ENCODE results near the gene C16orf54. TPM values are rescaled to one million over a fixed set of nuclear protein-coding genes. Genes with fewer than 3 reads are reported as not detected.
A peak's percentile ranks its signal among the peaks of the same experiment; 100 is the strongest.
"Not testable (repeated sequence)": the region's sequence is repeated elsewhere in the genome, so short reads cannot be mapped to it uniquely, and the experiment has no call there.

Gene C16orf54
- not detected for polyA plus RNA-seq (2013, experiment 1 of 2)
- polyA plus RNA-seq (2013, experiment 2 of 2) = not detected

GRCh38 chr16:29745853-29746345 is at the start of gene C16orf54:
C16orf54 (minus strand) TSS chr16:29745990; CDS start chr16:29744951, 1,039 bp downstream.
- H2BK15ac ChIP-seq (ENCODE audit: low read length) = peak within 1 kb of the TSS; percentile 17
- no peak for DNase-seq (ENCODE audit: low spot score)

GRCh38 chr16:29794231-29794710 is 48.5 kb upstream of the C16orf54 start:
- H3K4me1 ChIP-seq (ENCODE audit: control insufficient read depth in 2 of 2, insufficient read depth in 1 of 2, low read depth in 1 of 2, low read length in 2 of 2) = peaks cover 7 to 11% of the 10 kb centered on the region in 2 donors
- H2AK5ac ChIP-seq (ENCODE audit: low read depth, low read length) = no peak overlapping the region
- H2BK5ac ChIP-seq (ENCODE audit: low read length) = no peak overlapping the region
- H3K27ac ChIP-seq (replicated peaks; ENCODE audit: low read length) = no peak overlapping the region
- no peak overlapping the region for H3K14ac ChIP-seq (ENCODE audit: low read length)
- H3K4me3 ChIP-seq (ENCODE audit: low read length in 2 of 2) = no peak overlapping the region
- H2BK12ac ChIP-seq (ENCODE audit: low read length) = no peak overlapping the region
- no peak overlapping the region for H3K4me2 ChIP-seq (ENCODE audit: insufficient read depth, low read length, poor library complexity, severe bottlenecking)
- H3K23ac ChIP-seq (ENCODE audit: low read depth, low read length, poor library complexity) = no peak overlapping the region
- peaks cover 34 to 77% of the 10 kb centered on the region in 2 donors for H3K36me3 ChIP-seq (replicated peaks in 1 of 2; ENCODE audit: control insufficient read depth in 2 of 2, insufficient read depth in 2 of 2, low read length in 2 of 2)
- H3K18ac ChIP-seq (ENCODE audit: low read length) = no peak overlapping the region
- H4K8ac ChIP-seq (ENCODE audit: low read depth, low read length) = no peak overlapping the region
- H2BK120ac ChIP-seq (ENCODE audit: low read depth, low read length) = no peak overlapping the region
- WGBS, 2 donors (ENCODE audit: extremely low coverage in 2 of 2, insufficient read length in 2 of 2, insufficient replicate concordance in 1 of 2) = no CpG with 5 or more reads among the region's 3 CpGs
- no peak overlapping the region for H3K9ac ChIP-seq (ENCODE audit: low read depth, low read length, poor library complexity)
- no peak overlapping the region for H2AFZ ChIP-seq (ENCODE audit: low read length)
- no peaks in the 10 kb centered on the region for H3K27me3 ChIP-seq (ENCODE audit: control insufficient read depth in 3 of 3, insufficient read depth in 3 of 3, low read depth in 1 of 3, low read length in 3 of 3)
- peaks cover 8% of the 10 kb centered on the region for H3K79me1 ChIP-seq (ENCODE audit: low read depth, low read length)
- no peak overlapping the region for H2BK15ac ChIP-seq (ENCODE audit: low read length)
- H3K4ac ChIP-seq (ENCODE audit: low read length) = no peak overlapping the region
- H3K9me3 ChIP-seq (replicated peaks in 1 of 2; ENCODE audit: control insufficient read depth in 2 of 2, insufficient read depth in 1 of 2, low read depth in 1 of 2, low read length in 2 of 2) = no peaks in the 10 kb centered on the region
- DNase-seq (ENCODE audit: low spot score) = no peak
- H4K91ac ChIP-seq (ENCODE audit: low read depth, low read length, poor library complexity) = no peak overlapping the region

More at GRCh38 chr16:29745853-29746345, at the start of gene C16orf54:
- H3K79me1 ChIP-seq (ENCODE audit: low read depth, low read length) = peaks cover 5% of the 10 kb centered on the region
- peak within 1 kb of the TSS; percentile 73 for H3K23ac ChIP-seq (ENCODE audit: low read depth, low read length, poor library complexity)
- H3K9ac ChIP-seq (ENCODE audit: low read depth, low read length, poor library complexity) = no peak within 1 kb of the TSS
- H3K9me3 ChIP-seq (replicated peaks in 1 of 2; ENCODE audit: control insufficient read depth in 2 of 2, insufficient read depth in 1 of 2, low read depth in 1 of 2, low read length in 2 of 2) = peaks cover 0 to 5% of the 10 kb centered on the region in 2 donors
- no peak within 1 kb of the TSS for H4K8ac ChIP-seq (ENCODE audit: low read depth, low read length)
- H2BK5ac ChIP-seq (ENCODE audit: low read length) = no peak within 1 kb of the TSS
- H4K91ac ChIP-seq (ENCODE audit: low read depth, low read length, poor library complexity) = no peak within 1 kb of the TSS
- no peak within 1 kb of the TSS for H2BK120ac ChIP-seq (ENCODE audit: low read depth, low read length)
- H3K4me1 ChIP-seq (ENCODE audit: control insufficient read depth in 2 of 2, insufficient read depth in 1 of 2, low read depth in 1 of 2, low read length in 2 of 2) = no peaks in the 10 kb centered on the region
- no peak within 1 kb of the TSS for H3K4me3 ChIP-seq (ENCODE audit: low read length in 2 of 2)
- no peak within 1 kb of the TSS for H3K4ac ChIP-seq (ENCODE audit: low read length)
- H3K14ac ChIP-seq (ENCODE audit: low read length) = no peak within 1 kb of the TSS
- no peak within 1 kb of the TSS for H3K27ac ChIP-seq (replicated peaks; ENCODE audit: low read length)
- H2AK5ac ChIP-seq (ENCODE audit: low read depth, low read length) = no peak within 1 kb of the TSS
- no CpG with 5 or more reads among the region's 12 CpGs for WGBS, 2 donors (ENCODE audit: extremely low coverage in 2 of 2, insufficient read length in 2 of 2, insufficient replicate concordance in 1 of 2)
- H3K27me3 ChIP-seq (ENCODE audit: control insufficient read depth in 3 of 3, insufficient read depth in 3 of 3, low read depth in 1 of 3, low read length in 3 of 3) = no peaks in the 10 kb centered on the region
- no peaks in the 10 kb centered on the region for H3K36me3 ChIP-seq (replicated peaks in 1 of 2; ENCODE audit: control insufficient read depth in 2 of 2, insufficient read depth in 2 of 2, low read length in 2 of 2)
- no peak within 1 kb of the TSS for H2BK12ac ChIP-seq (ENCODE audit: low read length)
- H3K4me2 ChIP-seq (ENCODE audit: insufficient read depth, low read length, poor library complexity, severe bottlenecking) = no peak within 1 kb of the TSS
- no peak within 1 kb of the TSS for H2AFZ ChIP-seq (ENCODE audit: low read length)
- peak within 1 kb of the TSS; percentile 64 for H3K18ac ChIP-seq (ENCODE audit: low read length)

- no CpG with 5 or more reads among the region's 18 CpGs for WGBS, 2 donors (ENCODE audit: extremely low coverage in 2 of 2, insufficient read length in 2 of 2, insufficient replicate concordance in 1 of 2)
- not testable (repeated sequence) for H2BK15ac ChIP-seq (ENCODE audit: low read length); H4K8ac ChIP-seq (ENCODE audit: low read depth, low read length); DNase-seq (ENCODE audit: low spot score); H3K9ac ChIP-seq (ENCODE audit: low read depth, low read length, poor library complexity); H3K23ac ChIP-seq (ENCODE audit: low read depth, low read length, poor library complexity); H2BK12ac ChIP-seq (ENCODE audit: low read length); H3K4me2 ChIP-seq (ENCODE audit: insufficient read depth, low read length, poor library complexity, severe bottlenecking); H3K79me1 ChIP-seq (ENCODE audit: low read depth, low read length); H3K14ac ChIP-seq (ENCODE audit: low read length); H2BK120ac ChIP-seq (ENCODE audit: low read depth, low read length); H3K9me3 ChIP-seq (replicated peaks in 1 of 2; ENCODE audit: control insufficient read depth in 2 of 2, insufficient read depth in 1 of 2, low read depth in 1 of 2, low read length in 2 of 2); H2BK5ac ChIP-seq (ENCODE audit: low read length); H4K91ac ChIP-seq (ENCODE audit: low read depth, low read length, poor library complexity); H3K4ac ChIP-seq (ENCODE audit: low read length); H2AK5ac ChIP-seq (ENCODE audit: low read depth, low read length); H3K27me3 ChIP-seq (ENCODE audit: control insufficient read depth in 3 of 3, insufficient read depth in 3 of 3, low read depth in 1 of 3, low read length in 3 of 3); H2AFZ ChIP-seq (ENCODE audit: low read length); H3K18ac ChIP-seq (ENCODE audit: low read length); H3K4me3 ChIP-seq (ENCODE audit: low read length in 2 of 2); H3K27ac ChIP-seq (replicated peaks; ENCODE audit: low read length)
- Histone ChIP-seq H3K36me3 (replicated peaks in 1 of 2; ENCODE audit: control insufficient read depth in 2 of 2, insufficient read depth in 2 of 2, low read length in 2 of 2) (peaks cover 23 to 66% of the 10 kb centered on the region in 2 donors), H3K4me1 (ENCODE audit: control insufficient read depth in 2 of 2, insufficient read depth in 1 of 2, low read depth in 1 of 2, low read length in 2 of 2) (peaks cover 7 to 11% of the 10 kb centered on the region in 2 donors)
These were observed 47.4 kb upstream of the C16orf54 start for GRCh38 chr16:29793153-29793552.

GRCh38 chr16:29791845-29792807 is 46.3 kb upstream of the C16orf54 start:
- Histone ChIP-seq H2BK12ac (ENCODE audit: low read length) (no peak overlapping the region), H3K9ac (ENCODE audit: low read depth, low read length, poor library complexity) (peak overlapping the region; percentile 75), H2AK5ac (ENCODE audit: low read depth, low read length) (no peak overlapping the region), H3K18ac (ENCODE audit: low read length) (no peak overlapping the region), H3K27ac (replicated peaks; ENCODE audit: low read length) (no peak overlapping the region), H3K14ac (ENCODE audit: low read length) (no peak overlapping the region), H4K8ac (ENCODE audit: low read depth, low read length) (no peak overlapping the region), H2BK5ac (ENCODE audit: low read length) (no peak overlapping the region), H3K27me3 (ENCODE audit: control insufficient read depth in 3 of 3, insufficient read depth in 3 of 3, low read depth in 1 of 3, low read length in 3 of 3) (no peaks in the 10 kb centered on the region), H2AFZ (ENCODE audit: low read length) (no peak overlapping the region), H3K23ac (ENCODE audit: low read depth, low read length, poor library complexity) (no peak overlapping the region), H4K91ac (ENCODE audit: low read depth, low read length, poor library complexity) (no peak overlapping the region), H2BK120ac (ENCODE audit: low read depth, low read length) (no peak overlapping the region), H3K4me2 (ENCODE audit: insufficient read depth, low read length, poor library complexity, severe bottlenecking) (peak overlapping the region; percentile 65), H3K79me1 (ENCODE audit: low read depth, low read length) (peaks cover 9% of the 10 kb centered on the region), H3K4ac (ENCODE audit: low read length) (no peak overlapping the region), H3K36me3 (replicated peaks in 1 of 2; ENCODE audit: control insufficient read depth in 2 of 2, insufficient read depth in 2 of 2, low read length in 2 of 2) (peaks cover 13 to 56% of the 10 kb centered on the region in 2 donors), H3K4me1 (ENCODE audit: control insufficient read depth in 2 of 2, insufficient read depth in 1 of 2, low read depth in 1 of 2, low read length in 2 of 2) (peaks cover 7 to 11% of the 10 kb centered on the region in 2 donors), H3K4me3 (ENCODE audit: low read length in 2 of 2) (peak overlapping the region; percentile 75 to 85), H2BK15ac (ENCODE audit: low read length) (no peak overlapping the region), H3K9me3 (replicated peaks in 1 of 2; ENCODE audit: control insufficient read depth in 2 of 2, insufficient read depth in 1 of 2, low read depth in 1 of 2, low read length in 2 of 2) (no peaks in the 10 kb centered on the region)
- no peak for DNase-seq (ENCODE audit: low spot score)
- WGBS, 2 donors (ENCODE audit: extremely low coverage in 2 of 2, insufficient read length in 2 of 2, insufficient replicate concordance in 1 of 2) = no CpG with 5 or more reads among the region's 9 CpGs
